HepG2 (cell line): ENCODE data around the gene RAB35. TPM values are rescaled to one million over a fixed set of nuclear protein-coding genes. Genes with fewer than 3 reads are reported as not detected.

Source experiments
- ATAC-seq: fragments of 200-7000 bp; cut with Tn5 transposase; 3 replicates; pipeline ENCODE4 v1.9.1; 2020; ENCODE audit warnings: mild to moderate bottlenecking, moderate library complexity
- BruUV-seq: library from RNA; stranded (reverse); fragments of 400-500 nt; replicated peaks from 2 replicates; lab custom pipeline; 2021; lab: Mats Ljungman, UMichigan
- CTCF ChIA-PET: fragments of 300-600 bp; formaldehyde crosslinking; extraction: SDS; loops from one replicate; lab custom pipeline; 2021; ENCODE audit warnings: low total read pairs, inconsistent platforms, low intra/inter-chr PET ratio; lab: Yijun Ruan, JAX
- POLR2A ChIA-PET: fragments of 350-600 bp; sonication (Branson Sonifier 250); formaldehyde crosslinking; loops from one replicate; lab custom pipeline; 2020; ENCODE audit warnings: antibody characterized with exemption, inconsistent platforms; lab: Yijun Ruan, JAX
- DNase-seq: peaks from one replicate; pipeline ENCODE4 v3.0.0-alpha.2; 2015; ENCODE audit warnings: low spot score
- FAIRE-seq: peaks from 3 replicates; lab custom pipeline; 2011; peaks lifted over from hg19 to GRCh38; lab: Jason Lieb, UNC
- H2AFZ ChIP-seq: one replicate; pipeline ENCODE4 v1.6.1; 2011; ENCODE audit warnings: low read length, inconsistent platforms
- H3K27ac ChIP-seq: fragments of 300-600 bp; 3 replicates; pipeline ENCODE4 v1.8.0; 2011; ENCODE audit warnings: mixed run types, mild to moderate bottlenecking, mixed read lengths, low read length, inconsistent platforms; ENCODE audit not compliant: insufficient read depth; ENCODE audit errors: extremely low read length
- H3K27me3 ChIP-seq, 2 experiments: fragments of 200-600 bp in 1 of 2; 2 replicates in 1 of 2; 3 replicates in 1 of 2; pipeline versions ENCODE4 v1.6.0 to v1.8.0; 2011; ENCODE audit warnings: low read length in 2 of 2, mild to moderate bottlenecking in 2 of 2, moderate library complexity in 2 of 2, inconsistent platforms in 1 of 2; ENCODE audit not compliant: insufficient read depth in 2 of 2, control insufficient read depth in 1 of 2
- H3K36me3 ChIP-seq, 2 experiments: fragments of 200-600 bp in 1 of 2; replicated peaks in 1 of 2; 2 replicates in 1 of 2; 3 replicates in 1 of 2; pipeline versions ENCODE4 v1.5.1 to v1.8.0; 2011; ENCODE audit warnings: low read length in 2 of 2, inconsistent platforms in 1 of 2; ENCODE audit not compliant: insufficient read depth in 2 of 2, control insufficient read depth in 1 of 2
- H3K4me1 ChIP-seq: 2 replicates; pipeline ENCODE4 v1.5.1; 2012; ENCODE audit warnings: low read length, inconsistent platforms; ENCODE audit not compliant: insufficient read depth
- H3K4me2 ChIP-seq: 2 replicates; pipeline ENCODE4 v1.6.0; 2011; ENCODE audit warnings: low read depth, low read length, inconsistent platforms
- H3K4me3 ChIP-seq, 3 experiments: fragments of 200-600 bp in 1 of 3; sonication (generic), shearing (Covaris generic) in 1 of 3; replicated peaks in 1 of 3; 2 replicates each; pipeline ENCODE4 v1.5.1; 2011 to 2016; ENCODE audit warnings: low read length in 3 of 3, inconsistent platforms in 2 of 3, low read depth in 2 of 3, mild to moderate bottlenecking in 2 of 3, control low read depth in 1 of 3, mixed read lengths in 1 of 3; ENCODE audit not compliant: insufficient read depth in 1 of 3
- H3K79me2 ChIP-seq: one replicate; pipeline ENCODE4 v1.6.1; 2011; ENCODE audit warnings: low read length, inconsistent platforms; ENCODE audit not compliant: insufficient read depth
- H3K9ac ChIP-seq: 2 replicates; pipeline ENCODE4 v1.6.0; 2011; ENCODE audit warnings: mild to moderate bottlenecking, low read depth, low read length, inconsistent platforms; ENCODE audit not compliant: insufficient read depth
- H3K9me3 ChIP-seq: 2 replicates; pipeline ENCODE4 v1.5.1; 2012; ENCODE audit warnings: mild to moderate bottlenecking, low read length
- H4K20me1 ChIP-seq: 2 replicates; pipeline ENCODE4 v1.6.0; 2011; ENCODE audit warnings: inconsistent platforms, mild to moderate bottlenecking, low read length, moderate library complexity; ENCODE audit not compliant: insufficient read depth
- ATM ChIP-seq: fragments of 450-650 bp; IDR thresholded peaks from 2 replicates; pipeline ENCODE4 v1.7.1; 2017; ENCODE audit warnings: mild to moderate bottlenecking, borderline replicate concordance
- CHD4 ChIP-seq: fragments of 200-600 bp; sonication (generic); IDR thresholded peaks from 2 replicates; pipeline ENCODE4 v1.7.0; 2017; ENCODE audit warnings: mild to moderate bottlenecking, low read length, borderline replicate concordance
- HOXD1 ChIP-seq: sonication (generic); formaldehyde crosslinking; IDR thresholded peaks from 2 replicates; pipeline ENCODE4 v1.5.0; 2020; ENCODE audit warnings: missing genetic modification reagents
- KDM1A ChIP-seq: IDR thresholded peaks from 2 replicates; pipeline ENCODE4 v1.6.1; 2016; ENCODE audit warnings: missing compliant biosample characterization
- MLLT10 ChIP-seq: sonication (generic); formaldehyde crosslinking; IDR thresholded peaks from 2 replicates; pipeline ENCODE4 v1.4.0; 2020; ENCODE audit warnings: missing genetic modification reagents
- MYC ChIP-seq: sonication (generic); formaldehyde crosslinking; IDR thresholded peaks from 2 replicates; pipeline ENCODE4 v1.9.0; 2021; ENCODE audit warnings: missing genetic modification reagents, borderline replicate concordance
- NFIB ChIP-seq: sonication (generic); formaldehyde crosslinking; IDR thresholded peaks from 2 replicates; pipeline ENCODE4 v1.9.0; 2021; ENCODE audit warnings: missing genetic modification reagents, mild to moderate bottlenecking, borderline replicate concordance
- NR2C2 ChIP-seq: sonication (generic); formaldehyde crosslinking; IDR thresholded peaks from 2 replicates; pipeline ENCODE4 v1.4.0; 2020; ENCODE audit warnings: missing genetic modification reagents, mild to moderate bottlenecking, moderate library complexity, borderline replicate concordance
- SMC3 ChIP-seq: IDR thresholded peaks from 2 replicates; pipeline ENCODE4 v1.6.1; 2011; ENCODE audit warnings: low read length, improper control_type of control experiment
- TCF7L2 ChIP-seq: IDR thresholded peaks from 2 replicates; pipeline ENCODE4 v1.6.1; 2011; ENCODE audit warnings: mild to moderate bottlenecking, low read depth, low read length, moderate library complexity
- ZNF10 ChIP-seq: sonication (generic); formaldehyde crosslinking; IDR thresholded peaks from 2 replicates; pipeline ENCODE4 v1.4.0; 2020; ENCODE audit warnings: mild to moderate bottlenecking, low read depth, missing genetic modification reagents, borderline replicate concordance
- ZNF136 ChIP-seq: sonication (generic); formaldehyde crosslinking; IDR thresholded peaks from 2 replicates; pipeline ENCODE4 v1.8.1; 2022; ENCODE audit warnings: low read depth, mild to moderate bottlenecking, moderate library complexity, missing genetic modification reagents
- ZNF20 ChIP-seq: sonication (generic); formaldehyde crosslinking; IDR thresholded peaks from 2 replicates; pipeline ENCODE4 v1.4.0; 2020; ENCODE audit warnings: mild to moderate bottlenecking, moderate library complexity, missing genetic modification reagents
- ZNF224 ChIP-seq: sonication (generic); formaldehyde crosslinking; IDR thresholded peaks from 2 replicates; pipeline ENCODE4 v1.5.0; 2020; ENCODE audit warnings: mild to moderate bottlenecking, missing genetic modification reagents
- ZNF296 ChIP-seq: sonication (generic); formaldehyde crosslinking; conservative IDR thresholded peaks from 2 replicates; pipeline ENCODE4 v1.5.0; 2020; ENCODE audit warnings: mild to moderate bottlenecking, missing genetic modification reagents
- ZSCAN25 ChIP-seq: sonication (generic); formaldehyde crosslinking; IDR thresholded peaks from 2 replicates; pipeline ENCODE4 v1.8.0; 2022; ENCODE audit warnings: mild to moderate bottlenecking, missing genetic modification reagents
- WGBS: methylation state at CpG from one replicate; pipeline ENCODE4 v1.1.6; 2017; ENCODE audit warnings: low lambda C conversion rate; 5-methylcytosine and 5-hydroxymethylcytosine counted together
- in situ Hi-C: cut with HindIII; loops from 2 replicates; pipeline ENCODE4 v1.10.0; 2017; ENCODE audit warnings: low pct_unique_long_range_greater_than_20kb; ENCODE audit not compliant: extremely low pct_ligation_motif_present
- intact Hi-C: fragments of 100-400 bp; cut with micrococcal nuclease; formaldehyde crosslinking; loops from one replicate; pipeline ENCODE4 v1.10.0; 2022; ENCODE audit not compliant: unreplicated experiment
- polyA plus RNA-seq, 8 experiments: library from polyadenylated mRNA; depleted of rRNA in 3 of 8; stranded (reverse) in 7 of 8; unstranded in 1 of 8; fragments of >200 nt; fragmentation: Illumina TruSeq in 4 of 8; extraction: Trizol in 4 of 8; gene quantifications; 2 replicates each; pipeline versions ENCODE4 v1.2.1 to v1.2.3, GENCODE V29; 2011 to 2016; ENCODE audit warnings: low read depth in 4 of 8, missing spikeins in 1 of 8, mixed read lengths in 1 of 8; ENCODE audit not compliant: insufficient read depth in 1 of 8
- total RNA-seq, 5 experiments: library from RNA; depleted of rRNA; stranded (reverse); fragments of >200 nt; fragmentation: Illumina TruSeq; extraction: Trizol; gene quantifications; 2 replicates each; pipeline ENCODE4 v1.2.3, GENCODE V29; 2016; ENCODE audit warnings: low read depth in 1 of 5
- TF ChIP-seq, protein P1 (sequence below): sonication (generic); formaldehyde crosslinking; IDR thresholded peaks from 2 replicates; pipeline ENCODE4 v1.5.1; 2020; ENCODE audit warnings: missing genetic modification reagents, mild to moderate bottlenecking, borderline replicate concordance
- TF ChIP-seq, protein P2 (sequence below): sonication (generic); formaldehyde crosslinking; IDR thresholded peaks from 2 replicates; pipeline ENCODE4 v1.5.1; 2020; ENCODE audit warnings: missing genetic modification reagents, mild to moderate bottlenecking, borderline replicate concordance
- TF ChIP-seq, protein P3 (sequence below): sonication (generic); formaldehyde crosslinking; conservative IDR thresholded peaks from 2 replicates; pipeline ENCODE4 v1.4.0; 2020; ENCODE audit warnings: missing genetic modification reagents

The RAB35 gene
- total and polyA plus RNA-seq, 2 of the 13 experiments (the other 11 are each of a cell fraction or from before 2014, with no cell fraction given): 25.2 to 29.1 TPM

DNA sequence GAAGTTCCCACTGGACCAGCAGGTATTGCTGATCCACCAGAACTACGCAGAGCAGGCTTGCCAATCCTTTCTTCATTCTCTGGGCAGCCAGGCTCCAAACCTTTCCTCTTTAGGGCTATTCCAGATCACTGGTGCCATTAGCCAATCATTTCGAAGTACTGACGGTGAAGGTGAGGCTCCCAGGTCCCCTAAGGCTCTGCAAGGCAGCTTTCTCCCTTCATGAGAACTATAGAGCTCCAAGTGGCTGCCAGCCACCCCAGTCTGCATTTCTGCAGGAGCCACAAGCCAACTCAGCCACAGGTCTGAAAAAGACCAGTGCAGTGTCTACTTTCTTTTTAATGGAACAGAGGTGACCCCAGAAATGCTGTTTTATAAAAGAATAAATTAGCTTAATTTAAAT is 48.7 kb downstream of the RAB35 start:
- FAIRE-seq (no peak), ATAC-seq (no peak), DNase-seq (no peak)
- Histone ChIP-seq H3K79me2 (no peaks in the 10 kb centered on the region), H3K27ac (no peak overlapping the region), H3K36me3 (0 out of 5 replicates have a peak, but pooled peaks cover 0 to 2% of the 10 kb centered on the region in 2 experiments), H3K4me3 (no peak overlapping the region), H3K9ac (no peak overlapping the region), H3K9me3 (no peaks in the 10 kb centered on the region), H3K27me3 (no peaks in the 10 kb centered on the region), H4K20me1 (no peaks in the 10 kb centered on the region), H3K4me1 (peaks cover 39% of the 10 kb centered on the region), H3K4me2 (no peak overlapping the region), H2AFZ (no peak overlapping the region)
- ChIA-PET POLR2A (no interaction called here), CTCF (no interaction called here)
- 83% methylated on average over 3 of the region's 3 CpGs for WGBS
- in situ Hi-C loops: no loop called here
- TF ChIP-seq TCF7L2: no peak
- no peak for TF ChIP-seq SMC3
- no peak for TF ChIP-seq ATM
- no peak for TF ChIP-seq ZNF20 (CRISPR knock-in tag)
- TF ChIP-seq, protein P1, sequence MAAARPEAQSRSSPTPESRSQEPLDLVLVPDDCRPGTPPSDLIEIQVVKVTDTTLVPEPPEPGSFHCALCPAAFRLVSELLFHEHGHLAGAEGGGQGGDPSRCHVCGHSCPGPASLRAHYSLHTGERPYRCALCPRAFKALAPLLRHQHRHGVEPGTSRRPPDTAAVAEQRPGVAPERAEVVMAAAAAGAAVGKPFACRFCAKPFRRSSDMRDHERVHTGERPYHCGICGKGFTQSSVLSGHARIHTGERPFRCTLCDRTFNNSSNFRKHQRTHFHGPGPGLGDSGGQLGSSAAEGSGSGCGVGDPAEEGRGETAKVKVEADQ (CRISPR knock-in tag): no peak
- no peak for TF ChIP-seq KDM1A (CRISPR knock-in tag)
- no peak for TF ChIP-seq CHD4
- TF ChIP-seq ZSCAN25 (CRISPR knock-in tag): no peak
- TF ChIP-seq NR2C2 (CRISPR knock-in tag): no peak
- TF ChIP-seq, protein P2, sequence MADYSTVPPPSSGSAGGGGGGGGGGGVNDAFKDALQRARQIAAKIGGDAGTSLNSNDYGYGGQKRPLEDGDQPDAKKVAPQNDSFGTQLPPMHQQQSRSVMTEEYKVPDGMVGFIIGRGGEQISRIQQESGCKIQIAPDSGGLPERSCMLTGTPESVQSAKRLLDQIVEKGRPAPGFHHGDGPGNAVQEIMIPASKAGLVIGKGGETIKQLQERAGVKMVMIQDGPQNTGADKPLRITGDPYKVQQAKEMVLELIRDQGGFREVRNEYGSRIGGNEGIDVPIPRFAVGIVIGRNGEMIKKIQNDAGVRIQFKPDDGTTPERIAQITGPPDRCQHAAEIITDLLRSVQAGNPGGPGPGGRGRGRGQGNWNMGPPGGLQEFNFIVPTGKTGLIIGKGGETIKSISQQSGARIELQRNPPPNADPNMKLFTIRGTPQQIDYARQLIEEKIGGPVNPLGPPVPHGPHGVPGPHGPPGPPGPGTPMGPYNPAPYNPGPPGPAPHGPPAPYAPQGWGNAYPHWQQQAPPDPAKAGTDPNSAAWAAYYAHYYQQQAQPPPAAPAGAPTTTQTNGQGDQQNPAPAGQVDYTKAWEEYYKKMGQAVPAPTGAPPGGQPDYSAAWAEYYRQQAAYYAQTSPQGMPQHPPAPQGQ (CRISPR knock-in tag): no peak
- no peak for TF ChIP-seq NFIB (CRISPR knock-in tag)
- TF ChIP-seq ZNF136 (CRISPR knock-in tag): no peak
- TF ChIP-seq, protein P3, sequence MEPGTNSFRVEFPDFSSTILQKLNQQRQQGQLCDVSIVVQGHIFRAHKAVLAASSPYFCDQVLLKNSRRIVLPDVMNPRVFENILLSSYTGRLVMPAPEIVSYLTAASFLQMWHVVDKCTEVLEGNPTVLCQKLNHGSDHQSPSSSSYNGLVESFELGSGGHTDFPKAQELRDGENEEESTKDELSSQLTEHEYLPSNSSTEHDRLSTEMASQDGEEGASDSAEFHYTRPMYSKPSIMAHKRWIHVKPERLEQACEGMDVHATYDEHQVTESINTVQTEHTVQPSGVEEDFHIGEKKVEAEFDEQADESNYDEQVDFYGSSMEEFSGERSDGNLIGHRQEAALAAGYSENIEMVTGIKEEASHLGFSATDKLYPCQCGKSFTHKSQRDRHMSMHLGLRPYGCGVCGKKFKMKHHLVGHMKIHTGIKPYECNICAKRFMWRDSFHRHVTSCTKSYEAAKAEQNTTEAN: no peak
- TF ChIP-seq ZNF10: no peak
- TF ChIP-seq ZNF224 (CRISPR knock-in tag): no peak
- no peak for TF ChIP-seq MLLT10 (CRISPR knock-in tag)
- no peak for TF ChIP-seq HOXD1
- TF ChIP-seq ZNF296: no peak
- no peak for TF ChIP-seq MYC
- no TSS peak for BruUV-seq
- intact Hi-C loops: no loop called here
